Type B pancreatic cell (in vitro differentiated cells): ENCODE measurements around the gene SLC27A2. TPM values are rescaled to one million over a fixed set of nuclear protein-coding genes. Genes with fewer than 3 reads are reported as not detected.

Experiments
- DNase-seq: peaks from one replicate; pipeline ENCODE4 v3.0.0; 2021; ENCODE audit warnings: mixed read lengths; ENCODE audit not compliant: unreplicated experiment; ENCODE audit errors: extremely low spot score
- H3K27ac Mint-ChIP-seq: 2 replicates; pipeline ENCODE4 v1.8.0; 2021; ENCODE audit warnings: mild to moderate bottlenecking, mixed read lengths
- H3K27me3 Mint-ChIP-seq: 2 replicates; pipeline ENCODE4 v1.8.0; 2021; ENCODE audit warnings: mixed read lengths
- H3K36me3 Mint-ChIP-seq: 2 replicates; pipeline ENCODE4 v1.8.0; 2021; ENCODE audit warnings: mixed read lengths
- H3K4me1 Mint-ChIP-seq: one replicate; pipeline ENCODE4 v1.8.0; 2021; ENCODE audit warnings: mixed read lengths; ENCODE audit not compliant: unreplicated experiment
- H3K4me3 Mint-ChIP-seq: 2 replicates; pipeline ENCODE4 v1.8.0; 2021; ENCODE audit warnings: mild to moderate bottlenecking, mixed read lengths
- H3K9me3 Mint-ChIP-seq: 2 replicates; pipeline ENCODE4 v1.8.0; 2021; ENCODE audit warnings: mixed read lengths
- total RNA-seq: library from RNA; stranded (reverse); gene quantifications from 2 replicates; pipeline ENCODE4 v1.2.1, GENCODE V29; 2021; ENCODE audit warnings: low replicate concordance
- TF ChIP-seq, protein P1 (sequence below): fragments of 200-600 bp; sonication (generic); conservative IDR thresholded peaks from 2 replicates; pipeline ENCODE4 v1.5.0; 2021; ENCODE audit warnings: antibody characterized with exemption, mild to moderate bottlenecking

The SLC27A2 gene
- total RNA-seq, 1 donor from 2014 or later: 5.9 TPM

DNA sequence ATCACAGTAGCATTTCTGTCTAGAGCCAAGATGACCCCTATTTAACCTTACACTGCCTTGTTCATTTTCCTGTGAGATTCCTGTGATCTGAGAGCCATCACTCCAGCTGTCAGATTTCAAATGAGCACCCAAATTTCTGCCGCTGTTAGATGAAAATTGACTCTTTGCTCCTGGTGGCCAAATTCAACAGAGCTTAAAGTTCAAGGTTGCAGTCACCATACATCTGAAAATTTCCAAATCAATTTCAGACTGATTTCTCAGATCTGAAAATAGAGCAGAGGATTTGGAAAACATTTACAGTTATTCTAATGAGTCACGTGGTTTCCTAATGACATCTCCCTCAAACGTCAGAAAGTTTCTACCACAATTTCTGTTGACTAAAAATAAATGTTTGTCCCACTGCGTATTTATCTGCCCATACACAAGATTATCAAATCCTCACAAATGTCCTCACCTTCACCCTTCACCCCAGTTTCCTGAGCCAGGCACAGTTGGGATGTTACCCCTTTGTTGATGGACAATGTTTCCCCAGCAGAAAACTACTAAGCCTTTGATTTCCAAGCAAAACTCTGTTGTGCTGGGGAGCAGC is 67.1 kb downstream of the SLC27A2 start:
- TF ChIP-seq, protein P1, sequence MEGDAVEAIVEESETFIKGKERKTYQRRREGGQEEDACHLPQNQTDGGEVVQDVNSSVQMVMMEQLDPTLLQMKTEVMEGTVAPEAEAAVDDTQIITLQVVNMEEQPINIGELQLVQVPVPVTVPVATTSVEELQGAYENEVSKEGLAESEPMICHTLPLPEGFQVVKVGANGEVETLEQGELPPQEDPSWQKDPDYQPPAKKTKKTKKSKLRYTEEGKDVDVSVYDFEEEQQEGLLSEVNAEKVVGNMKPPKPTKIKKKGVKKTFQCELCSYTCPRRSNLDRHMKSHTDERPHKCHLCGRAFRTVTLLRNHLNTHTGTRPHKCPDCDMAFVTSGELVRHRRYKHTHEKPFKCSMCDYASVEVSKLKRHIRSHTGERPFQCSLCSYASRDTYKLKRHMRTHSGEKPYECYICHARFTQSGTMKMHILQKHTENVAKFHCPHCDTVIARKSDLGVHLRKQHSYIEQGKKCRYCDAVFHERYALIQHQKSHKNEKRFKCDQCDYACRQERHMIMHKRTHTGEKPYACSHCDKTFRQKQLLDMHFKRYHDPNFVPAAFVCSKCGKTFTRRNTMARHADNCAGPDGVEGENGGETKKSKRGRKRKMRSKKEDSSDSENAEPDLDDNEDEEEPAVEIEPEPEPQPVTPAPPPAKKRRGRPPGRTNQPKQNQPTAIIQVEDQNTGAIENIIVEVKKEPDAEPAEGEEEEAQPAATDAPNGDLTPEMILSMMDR: no peak
- Mint-ChIP-seq H3K36me3 (no peaks in the 10 kb centered on the region), H3K9me3 (peaks cover 4% of the 10 kb centered on the region), H3K4me1 (peaks cover 18% of the 10 kb centered on the region), H3K27me3 (peaks cover 3% of the 10 kb centered on the region), H3K27ac (no peak overlapping the region), H3K4me3 (no peak overlapping the region)
- no peak for DNase-seq

DNA sequence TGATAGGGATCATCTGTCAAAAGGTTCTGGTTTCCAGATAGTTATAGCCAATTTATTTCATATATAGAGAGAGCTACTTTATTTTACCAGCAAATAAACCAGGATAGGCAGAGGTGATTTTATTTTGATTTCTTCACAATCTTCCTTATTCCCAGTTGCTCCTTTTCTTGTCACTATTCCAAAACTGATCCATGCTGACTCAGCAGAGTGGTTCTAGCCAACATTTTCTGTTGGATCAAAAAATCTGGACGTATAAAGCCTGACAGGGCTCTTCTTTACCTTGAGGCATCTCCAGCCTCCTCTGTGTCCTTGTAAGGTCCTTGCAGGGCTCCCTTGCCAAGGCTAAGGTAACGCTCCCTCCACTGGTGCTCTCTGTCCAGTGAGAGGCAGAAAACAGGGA is 67.7 kb downstream of the SLC27A2 start:
- H3K4me1 Mint-ChIP-seq: peaks cover 18% of the 10 kb centered on the region
- H3K27me3 Mint-ChIP-seq: peaks cover 3% of the 10 kb centered on the region
- TF ChIP-seq, protein P1: no peak
- no peaks in the 10 kb centered on the region for H3K36me3 Mint-ChIP-seq
- no peak for DNase-seq
- peaks cover 4% of the 10 kb centered on the region for H3K9me3 Mint-ChIP-seq
- no peak overlapping the region for H3K27ac Mint-ChIP-seq
- H3K4me3 Mint-ChIP-seq: no peak overlapping the region

GRCh38 chr15:50250760-50251394 is 68.9 kb downstream of the SLC27A2 start:
- Mint-ChIP-seq H3K36me3 (no peaks in the 10 kb centered on the region), H3K9me3 (peaks cover 4% of the 10 kb centered on the region), H3K4me3 (no peak overlapping the region), H3K27ac (no peak overlapping the region), H3K27me3 (peaks cover 3% of the 10 kb centered on the region), H3K4me1 (peaks cover 18% of the 10 kb centered on the region)
- no peak for DNase-seq
- TF ChIP-seq, protein P1: no peak

DNA sequence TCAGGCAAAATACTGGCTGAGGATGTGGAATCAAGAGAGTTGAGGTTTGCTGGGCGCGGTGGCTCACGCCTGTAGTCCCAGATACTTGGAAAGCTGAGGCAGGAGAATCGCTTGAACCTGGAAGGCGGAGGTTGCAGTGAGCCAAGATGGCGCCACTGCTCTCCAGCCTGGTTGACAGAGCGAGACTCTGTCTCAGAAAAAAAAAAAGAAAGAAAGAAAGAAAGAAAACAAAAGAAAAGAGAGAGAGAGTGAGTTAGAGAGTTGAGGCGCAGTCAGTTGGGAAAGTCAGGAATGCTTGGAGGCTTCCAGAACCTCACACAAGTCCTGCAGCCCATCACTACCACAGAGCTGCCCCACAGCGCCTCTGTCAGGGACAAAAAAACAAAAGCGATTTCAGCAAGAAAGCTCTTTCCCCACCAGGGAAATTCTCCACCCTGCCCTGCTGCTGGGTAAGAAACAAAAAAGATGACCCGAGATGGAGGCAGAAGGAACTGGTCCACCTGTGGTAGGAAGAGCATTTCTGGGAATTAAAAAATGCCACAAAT is 69.7 kb downstream of the SLC27A2 start:
- TF ChIP-seq, protein P1: no peak
- peaks cover 18% of the 10 kb centered on the region for H3K4me1 Mint-ChIP-seq
- H3K36me3 Mint-ChIP-seq: no peaks in the 10 kb centered on the region
- no peak for DNase-seq
- peaks cover 3% of the 10 kb centered on the region for H3K27me3 Mint-ChIP-seq
- peaks cover 4% of the 10 kb centered on the region for H3K9me3 Mint-ChIP-seq
- no peak overlapping the region for H3K27ac Mint-ChIP-seq
- H3K4me3 Mint-ChIP-seq: no peak overlapping the region

DNA sequence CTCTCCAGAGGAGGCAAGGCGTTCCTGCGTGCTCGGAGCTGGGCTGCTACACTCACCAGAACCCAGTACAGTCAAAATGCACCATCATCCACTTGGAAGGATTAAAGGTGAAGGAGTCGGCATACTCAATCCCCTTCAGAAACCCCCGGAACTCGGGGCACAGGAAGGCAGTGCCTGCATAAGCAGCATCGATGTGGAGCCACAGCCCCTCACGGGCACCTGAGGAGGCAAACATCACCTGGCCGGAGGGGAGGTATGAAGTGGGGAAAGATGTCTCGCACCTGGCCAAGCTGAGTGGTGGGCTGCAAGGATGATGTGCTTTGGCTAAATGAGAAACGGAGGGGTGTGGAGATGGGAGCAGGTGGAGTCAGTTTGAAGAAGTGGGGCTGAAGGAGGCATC is 70.6 kb downstream of the SLC27A2 start:
- Mint-ChIP-seq H3K36me3 (no peaks in the 10 kb centered on the region), H3K9me3 (peaks cover 8% of the 10 kb centered on the region), H3K27ac (no peak overlapping the region), H3K27me3 (peaks cover 3% of the 10 kb centered on the region), H3K4me3 (no peak overlapping the region), H3K4me1 (peaks cover 18% of the 10 kb centered on the region)
- no peak for DNase-seq
- TF ChIP-seq, protein P1: no peak
